Natural killer cell (primary cell): ENCODE results near the gene ACTL10. TPM values are rescaled to one million over a fixed set of nuclear protein-coding genes. Genes with fewer than 3 reads are reported as not detected.

ENCODE experiments used
- ATAC-seq, 3 donors: fragments of 150-1000 bp in 2 of 3; fragments of 200-7000 bp in 1 of 3; cut with Tn5 transposase; 1 replicate in 1 of 3; 2 replicates in 2 of 3; pipeline ENCODE4 v1.10.0; 2021; ENCODE audit warnings: mild to moderate bottlenecking in 2 of 3, moderate library complexity in 2 of 3
- DNase-seq, 2 donors: peaks; one replicate each; pipeline versions ENCODE4 v3.0.0 to v3.0.0-alpha.2; 2013 to 2021; ENCODE audit warnings: mixed read lengths in 1 of 2
- H3K27ac ChIP-seq: one replicate; pipeline ENCODE4 v1.5.1; 2013; ENCODE audit warnings: mild to moderate bottlenecking, low read length
- H3K27me3 ChIP-seq: one replicate; pipeline ENCODE4 v1.6.1; 2013; ENCODE audit warnings: low read length; ENCODE audit not compliant: control insufficient read depth, insufficient read depth
- H3K36me3 ChIP-seq: one replicate; pipeline ENCODE4 v1.6.1; 2013; ENCODE audit warnings: low read length; ENCODE audit not compliant: control insufficient read depth, insufficient read depth
- H3K4me1 ChIP-seq: one replicate; pipeline ENCODE4 v1.6.1; 2013; ENCODE audit warnings: low read length; ENCODE audit not compliant: control insufficient read depth, insufficient read depth
- H3K4me3 ChIP-seq: one replicate; pipeline ENCODE4 v1.5.1; 2013; ENCODE audit warnings: low read length
- H3K9me3 ChIP-seq: one replicate; pipeline ENCODE4 v1.6.1; 2013; ENCODE audit warnings: low read length; ENCODE audit not compliant: control insufficient read depth, insufficient read depth
- H3K27ac Mint-ChIP-seq, 2 donors: one replicate each; pipeline ENCODE4 v1.8.0; 2022; ENCODE audit warnings: mild to moderate bottlenecking in 2 of 2, mixed read lengths in 2 of 2, moderate library complexity in 1 of 2
- H3K27me3 Mint-ChIP-seq, 2 donors: one replicate each; pipeline ENCODE4 v1.8.0; 2022; ENCODE audit warnings: low read depth in 2 of 2, mixed read lengths in 2 of 2
- H3K36me3 Mint-ChIP-seq: one replicate; pipeline ENCODE4 v1.8.0; 2022; ENCODE audit warnings: mixed read lengths
- H3K4me1 Mint-ChIP-seq, 2 donors: one replicate each; pipeline ENCODE4 v1.8.0; 2022; ENCODE audit warnings: mixed read lengths in 2 of 2
- H3K4me3 Mint-ChIP-seq: one replicate; pipeline ENCODE4 v1.8.0; 2022; ENCODE audit warnings: mild to moderate bottlenecking, moderate library complexity, mixed read lengths
- H3K9me3 Mint-ChIP-seq, 2 donors: one replicate each; pipeline ENCODE4 v1.8.0; 2022; ENCODE audit warnings: mixed read lengths in 2 of 2
- WGBS: methylation state at CpG from one replicate; pipeline ENCODE4 v1.1.7; 2013; ENCODE audit warnings: missing lambda C conversion rate; ENCODE audit not compliant: insufficient coverage; 5-methylcytosine and 5-hydroxymethylcytosine counted together
- intact Hi-C: fragments of 100-400 bp; cut with micrococcal nuclease; formaldehyde crosslinking; loops from one replicate; pipeline ENCODE4 v1.14.2; 2022
- total RNA-seq, 4 donors: library from RNA; stranded (reverse); fragments of 120-200 nt in 1 of 4; gene quantifications; one replicate each; pipeline versions ENCODE4 v1.2.3 to v1.2.4, GENCODE V29; 2013 to 2022
- TF ChIP-seq, protein P1 (sequence below): fragments of 200-600 bp; IDR thresholded peaks from one replicate; pipeline ENCODE4 v1.8.0; 2022; ENCODE audit warnings: antibody characterized with exemption

The ACTL10 gene
- total RNA-seq, 3 donors from 2014 or later (not counting 1 experiment from before 2014, with no cell fraction given): 0.80 to 2.2 (median 1.1) TPM

DNA sequence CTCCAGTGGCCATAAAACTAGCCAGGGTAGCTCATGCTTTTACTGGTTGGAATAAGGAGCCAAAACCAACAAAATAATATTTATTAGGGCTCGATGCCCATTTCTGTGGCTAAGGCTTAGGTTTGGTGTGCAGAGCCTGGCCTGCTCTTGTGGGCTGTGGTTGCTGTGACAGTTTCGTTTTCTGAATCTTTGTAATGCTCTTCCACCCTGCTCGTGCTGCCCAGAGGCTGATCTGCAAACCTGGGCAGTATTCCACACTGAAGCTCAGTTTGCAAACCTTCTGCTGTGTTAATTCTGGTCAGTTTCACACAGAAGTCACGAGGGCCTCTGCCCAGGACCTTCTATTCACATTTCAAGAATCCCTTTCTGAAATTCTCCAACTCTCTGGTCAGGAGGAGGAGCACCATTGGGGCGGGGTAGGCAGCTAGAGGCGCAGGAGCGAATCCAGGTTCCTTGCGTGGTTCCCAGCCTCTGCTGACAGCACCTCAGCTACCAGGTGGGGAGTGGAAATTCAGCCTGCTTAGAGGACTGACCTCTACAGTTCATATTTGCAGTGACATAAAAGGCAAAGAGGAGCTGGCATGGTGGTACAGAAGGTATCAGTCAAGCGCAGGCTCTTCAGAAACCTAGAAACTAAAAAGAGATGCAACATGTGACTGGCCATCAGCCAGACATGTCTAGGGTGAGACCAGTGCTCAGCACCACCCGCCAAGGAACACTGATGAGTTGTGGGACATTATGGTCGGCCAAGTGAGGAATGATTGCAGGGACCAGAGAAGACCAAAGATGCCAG lies 18.9 kb upstream of the ACTL10 start:
- peak overlapping the region; percentile 56 for H3K4me3 Mint-ChIP-seq
- ATAC-seq (peak; percentile 76 to 94 (median 79)), DNase-seq (peak in 1 of 2 donors; percentile 47)
- TF ChIP-seq, protein P1, sequence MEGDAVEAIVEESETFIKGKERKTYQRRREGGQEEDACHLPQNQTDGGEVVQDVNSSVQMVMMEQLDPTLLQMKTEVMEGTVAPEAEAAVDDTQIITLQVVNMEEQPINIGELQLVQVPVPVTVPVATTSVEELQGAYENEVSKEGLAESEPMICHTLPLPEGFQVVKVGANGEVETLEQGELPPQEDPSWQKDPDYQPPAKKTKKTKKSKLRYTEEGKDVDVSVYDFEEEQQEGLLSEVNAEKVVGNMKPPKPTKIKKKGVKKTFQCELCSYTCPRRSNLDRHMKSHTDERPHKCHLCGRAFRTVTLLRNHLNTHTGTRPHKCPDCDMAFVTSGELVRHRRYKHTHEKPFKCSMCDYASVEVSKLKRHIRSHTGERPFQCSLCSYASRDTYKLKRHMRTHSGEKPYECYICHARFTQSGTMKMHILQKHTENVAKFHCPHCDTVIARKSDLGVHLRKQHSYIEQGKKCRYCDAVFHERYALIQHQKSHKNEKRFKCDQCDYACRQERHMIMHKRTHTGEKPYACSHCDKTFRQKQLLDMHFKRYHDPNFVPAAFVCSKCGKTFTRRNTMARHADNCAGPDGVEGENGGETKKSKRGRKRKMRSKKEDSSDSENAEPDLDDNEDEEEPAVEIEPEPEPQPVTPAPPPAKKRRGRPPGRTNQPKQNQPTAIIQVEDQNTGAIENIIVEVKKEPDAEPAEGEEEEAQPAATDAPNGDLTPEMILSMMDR: no peak
- intact Hi-C loops: no loop called here
- no peaks in the 10 kb centered on the region for H3K9me3 Mint-ChIP-seq
- Histone ChIP-seq H3K4me3 (no peak overlapping the region), H3K36me3 (peaks cover 14% of the 10 kb centered on the region), H3K9me3 (no peaks in the 10 kb centered on the region), H3K27me3 (no peaks in the 10 kb centered on the region), H3K4me1 (peaks cover 37% of the 10 kb centered on the region), H3K27ac (peak overlapping the region; percentile 5)
- no peaks in the 10 kb centered on the region for H3K36me3 Mint-ChIP-seq
- H3K4me1 Mint-ChIP-seq: peaks cover 18 to 21% of the 10 kb centered on the region in 2 donors
- 60% methylated on average over 11 of the region's 11 CpGs for WGBS
- H3K27me3 Mint-ChIP-seq: no peaks in the 10 kb centered on the region
- peak overlapping the region; percentile 38 to 72 for H3K27ac Mint-ChIP-seq

DNA sequence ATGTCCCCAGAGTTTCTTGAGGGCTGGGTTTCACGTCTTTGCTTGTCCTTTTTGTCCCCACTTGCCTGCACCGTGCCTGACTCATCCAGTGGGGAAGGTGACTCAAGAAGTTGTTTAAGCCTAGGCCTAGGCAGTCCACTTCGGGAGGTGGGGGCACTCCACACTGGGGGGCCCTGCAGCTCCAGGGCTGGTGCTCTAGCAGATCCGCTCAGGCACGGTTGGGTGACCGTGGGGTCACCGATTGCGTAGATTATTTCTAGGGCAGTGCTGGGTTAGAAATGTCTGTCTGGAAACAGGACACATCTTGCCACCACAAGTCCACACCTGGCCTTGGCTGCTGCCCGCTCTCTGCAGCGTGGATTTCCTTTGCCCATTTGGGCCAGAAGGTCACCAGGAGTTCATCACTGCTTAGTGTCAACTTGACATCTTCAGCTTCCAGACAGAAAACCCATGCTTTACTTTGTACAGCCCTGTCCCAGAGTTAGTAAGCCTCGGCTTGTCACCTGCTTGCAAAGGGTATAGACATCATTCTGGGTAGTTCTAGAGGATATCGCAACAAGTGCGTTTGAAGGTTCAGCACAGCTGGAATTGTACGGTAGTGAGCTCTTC lies 18.2 kb upstream of the ACTL10 start:
- peak overlapping the region in 1 of 2 donors; percentile 72 for H3K27ac Mint-ChIP-seq
- peak overlapping the region; percentile 21 for H3K4me3 Mint-ChIP-seq
- peaks cover 37% of the 10 kb centered on the region for H3K4me1 ChIP-seq
- no peak overlapping the region for H3K4me3 ChIP-seq
- no peak overlapping the region for H3K27ac ChIP-seq
- WGBS: 63% methylated on average over 14 of the region's 14 CpGs
- ATAC-seq: peak in 1 of 3 donors; percentile 59
- TF ChIP-seq, protein P1: no peak
- no peaks in the 10 kb centered on the region for H3K9me3 Mint-ChIP-seq
- DNase-seq: no peak
- H3K27me3 Mint-ChIP-seq: no peaks in the 10 kb centered on the region
- H3K4me1 Mint-ChIP-seq: peaks cover 21 to 22% of the 10 kb centered on the region in 2 donors
- intact Hi-C loops: no loop called here
- no peaks in the 10 kb centered on the region for H3K36me3 Mint-ChIP-seq
- no peaks in the 10 kb centered on the region for H3K9me3 ChIP-seq
- peaks cover 14% of the 10 kb centered on the region for H3K36me3 ChIP-seq
- H3K27me3 ChIP-seq: no peaks in the 10 kb centered on the region

DNA sequence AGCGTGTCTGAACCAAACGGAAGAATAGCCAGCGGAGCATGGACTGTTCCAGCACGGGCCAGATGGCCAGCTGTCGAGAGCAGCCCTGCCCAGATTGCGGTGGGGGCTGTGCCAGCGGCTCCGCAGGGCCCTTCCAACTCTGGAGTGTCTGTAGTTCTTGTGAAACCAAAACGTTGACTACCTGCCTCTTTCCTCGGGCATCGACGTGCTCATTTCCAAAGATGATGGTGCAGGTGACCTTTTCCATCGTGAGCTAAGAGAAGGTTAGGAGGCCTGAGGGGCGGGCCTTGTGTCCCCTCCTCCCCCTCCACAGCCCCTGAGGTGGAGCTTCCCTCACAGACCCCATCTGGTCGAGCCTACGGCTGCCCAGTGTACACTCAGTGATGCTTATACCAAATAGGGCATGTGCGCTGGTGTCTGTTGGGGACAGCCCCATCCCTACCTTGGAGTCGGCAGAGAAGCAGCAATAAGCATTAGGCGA lies 17.5 kb upstream of the ACTL10 start:
- H3K36me3 Mint-ChIP-seq: no peaks in the 10 kb centered on the region
- ATAC-seq (no peak), DNase-seq (no peak)
- no peak overlapping the region for H3K4me3 Mint-ChIP-seq
- Histone ChIP-seq H3K27me3 (no peaks in the 10 kb centered on the region), H3K36me3 (peaks cover 9% of the 10 kb centered on the region), H3K27ac (no peak overlapping the region), H3K9me3 (no peaks in the 10 kb centered on the region), H3K4me1 (peaks cover 37% of the 10 kb centered on the region), H3K4me3 (no peak overlapping the region)
- H3K27ac Mint-ChIP-seq: no peak overlapping the region
- H3K4me1 Mint-ChIP-seq: peaks cover 21 to 23% of the 10 kb centered on the region in 2 donors
- WGBS: 90% methylated on average over 19 of the region's 19 CpGs
- H3K27me3 Mint-ChIP-seq: no peaks in the 10 kb centered on the region
- TF ChIP-seq, protein P1: no peak
- H3K9me3 Mint-ChIP-seq: no peaks in the 10 kb centered on the region
- intact Hi-C loops: no loop called here
